ENCODE results near the gene CHGA. TPM values are rescaled to one million over a fixed set of nuclear protein-coding genes. Genes with fewer than 3 reads are reported as not detected.

CHGA gene
- total and polyA plus RNA-seq, 2 of the 13 experiments (the other 11 are each of a cell fraction or from before 2014, with no cell fraction given) = not detected

GRCh38 chr14:92922883-92923743 lies at the start of gene CHGA (continued):
- TF ChIP-seq AFF4 (CRISPR knock-in tag; IDR thresholded peaks at IDR 0.05) (no peak), HNF1B (CRISPR knock-in tag; IDR thresholded peaks at IDR 0.05) (no peak), RBFOX2 (IDR thresholded peaks at IDR 0.05; ENCODE audit: low read depth, low read length) (no peak), HNF4G (IDR thresholded peaks at IDR 0.05; ENCODE audit: borderline replicate concordance, low read depth, low read length) (no peak), HNF4G (CRISPR knock-in tag; IDR thresholded peaks at IDR 0.05; ENCODE audit: borderline replicate concordance, low read depth) (no peak), ZNF670 (CRISPR knock-in tag; IDR thresholded peaks at IDR 0.05; ENCODE audit: borderline replicate concordance) (no peak), RFX5 (IDR thresholded peaks at IDR 0.05; ENCODE audit: low read depth, low read length) (no peak), THYN1 (CRISPR knock-in tag; IDR thresholded peaks at IDR 0.05; ENCODE audit: borderline replicate concordance, low read depth) (no peak), ZNF276 (CRISPR knock-in tag; IDR thresholded peaks at IDR 0.05; ENCODE audit: low read depth) (0 out of 2 replicates have a peak, but pooled peaks have one; percentile 58), HDAC2 (CRISPR knock-in tag; IDR thresholded peaks at IDR 0.05) (peak; percentile 77; the same call in 1 of the 2 replicates), ZNF704 (CRISPR knock-in tag; IDR thresholded peaks at IDR 0.05; ENCODE audit: borderline replicate concordance) (0 out of 2 replicates have a peak, but pooled peaks have one; percentile 50), ZBTB10 (CRISPR knock-in tag; IDR thresholded peaks at IDR 0.05; ENCODE audit: borderline replicate concordance) (peak; percentile 83; the same call in 1 of the 2 replicates), GATA4 (IDR thresholded peaks at IDR 0.05; ENCODE audit: borderline replicate concordance, low read depth) (no peak), SMAD3 (CRISPR knock-in tag; IDR thresholded peaks at IDR 0.05) (peak; percentile 89; the same call in 1 of the 2 replicates), TAF15 (IDR thresholded peaks at IDR 0.05; ENCODE audit: low read depth, low read length, poor library complexity, severe bottlenecking) (no peak), PHF5A (CRISPR knock-in tag; IDR thresholded peaks at IDR 0.05; ENCODE audit: low read depth, unreplicated experiment) (no peak)
